ENCODE data around the gene TRIM9.

TRIM9 gene

GRCh38 chr14:50936016-50936340, 158.9 kb downstream of the TRIM9 start:
- no peak for DNase-seq (ENCODE audit: low read depth in 3 of 3)

- no peak for DNase-seq (ENCODE audit: low read depth in 3 of 3)
These were observed 159.5 kb downstream of the TRIM9 start for GRCh38 chr14:50935126-50936015.

GRCh38 chr14:50932592-50933495, 162.1 kb downstream of the TRIM9 start:
- no peak for DNase-seq (ENCODE audit: low read depth in 3 of 3)

- no peak for DNase-seq (ENCODE audit: low read depth in 3 of 3)
These were observed 162.7 kb downstream of the TRIM9 start for GRCh38 chr14:50932156-50932555.

- DNase-seq (ENCODE audit: low read depth in 3 of 3) = no peak
These were observed 163.3 kb downstream of the TRIM9 start for GRCh38 chr14:50931559-50931958.

- DNase-seq (ENCODE audit: low read depth in 3 of 3) = no peak
These were observed 165.4 kb downstream of the TRIM9 start for GRCh38 chr14:50929506-50929905.

- DNase-seq (ENCODE audit: low read depth in 3 of 3) = no peak
These were observed 166.8 kb downstream of the TRIM9 start for GRCh38 chr14:50928002-50928635.

- no peak for DNase-seq (ENCODE audit: low read depth in 3 of 3)
These were observed 168.0 kb downstream of the TRIM9 start for GRCh38 chr14:50926851-50927386.
